Activated T-cell treated with anti-CD3 and anti-CD28 coated beads for 48 hours (primary cell): ENCODE results near the gene ZIC4.
A peak's percentile ranks its signal among the peaks of the same experiment; 100 is the strongest.

Experiments
- DNase-seq: peaks from one replicate; pipeline ENCODE4 v3.0.0-alpha.2; 2020; ENCODE audit warnings: low read depth

Gene ZIC4

GRCh38 chr3:147368561-147369221 is 37.7 kb downstream of the ZIC4 start:
- DNase-seq: no peak

- DNase-seq: no peak
These were observed 38.2 kb downstream of the ZIC4 start for GRCh38 chr3:147368151-147368550.

- DNase-seq: no peak
These were observed 38.7 kb downstream of the ZIC4 start for GRCh38 chr3:147367676-147368075.

GRCh38 chr3:147365196-147366115 is 40.9 kb downstream of the ZIC4 start:
- no peak for DNase-seq

GRCh38 chr3:147364771-147365170 is 41.6 kb downstream of the ZIC4 start:
- DNase-seq: no peak

GRCh38 chr3:147361454-147362420 is 44.6 kb downstream of the ZIC4 start:
- peak; percentile 28 for DNase-seq

GRCh38 chr3:147360646-147361453 is 45.5 kb downstream of the ZIC4 start:
- DNase-seq: no peak

- DNase-seq: no peak
These were observed 46.3 kb downstream of the ZIC4 start for GRCh38 chr3:147360051-147360439.

GRCh38 chr3:147359177-147360050 is 46.9 kb downstream of the ZIC4 start:
- DNase-seq: no peak

GRCh38 chr3:147358144-147358992 is 48.0 kb downstream of the ZIC4 start:
- no peak for DNase-seq

- DNase-seq: no peak
These were observed 49.1 kb downstream of the ZIC4 start for GRCh38 chr3:147356909-147357900.

GRCh38 chr3:147356145-147356908 is 50.0 kb downstream of the ZIC4 start:
- DNase-seq: no peak

GRCh38 chr3:147355753-147356090 is 50.6 kb downstream of the ZIC4 start:
- DNase-seq: no peak

GRCh38 chr3:147355084-147355752 is 51.1 kb downstream of the ZIC4 start:
- DNase-seq: no peak

- DNase-seq: no peak
These were observed 51.7 kb downstream of the ZIC4 start for GRCh38 chr3:147354623-147355022.

- no peak for DNase-seq
These were observed 55.0 kb downstream of the ZIC4 start for GRCh38 chr3:147351301-147351700.

GRCh38 chr3:147348976-147349375 is 57.4 kb downstream of the ZIC4 start:
- DNase-seq: no peak
